HepG2 (cell line): ENCODE data around the gene STK4. TPM values are rescaled to one million over a fixed set of nuclear protein-coding genes. Genes with fewer than 3 reads are reported as not detected.
A peak's percentile ranks its signal among the peaks of the same experiment; 100 is the strongest.

Experiments
- ATAC-seq: fragments of 200-7000 bp; cut with Tn5 transposase; 3 replicates; pipeline ENCODE4 v1.9.1; 2020; ENCODE audit warnings: mild to moderate bottlenecking, moderate library complexity
- BruUV-seq: library from RNA; stranded (reverse); fragments of 400-500 nt; replicated peaks from 2 replicates; lab custom pipeline; 2021; lab: Mats Ljungman, UMichigan
- CTCF ChIA-PET: fragments of 300-600 bp; formaldehyde crosslinking; extraction: SDS; loops from one replicate; lab custom pipeline; 2021; ENCODE audit warnings: low total read pairs, inconsistent platforms, low intra/inter-chr PET ratio; lab: Yijun Ruan, JAX
- POLR2A ChIA-PET: fragments of 350-600 bp; sonication (Branson Sonifier 250); formaldehyde crosslinking; loops from one replicate; lab custom pipeline; 2020; ENCODE audit warnings: antibody characterized with exemption, inconsistent platforms; lab: Yijun Ruan, JAX
- DNase-seq: peaks from one replicate; pipeline ENCODE4 v3.0.0-alpha.2; 2015; ENCODE audit warnings: low spot score
- FAIRE-seq: peaks from 3 replicates; lab custom pipeline; 2011; peaks lifted over from hg19 to GRCh38; lab: Jason Lieb, UNC
- H2AFZ ChIP-seq: one replicate; pipeline ENCODE4 v1.6.1; 2011; ENCODE audit warnings: low read length, inconsistent platforms
- H3K27ac ChIP-seq: fragments of 300-600 bp; 3 replicates; pipeline ENCODE4 v1.8.0; 2011; ENCODE audit warnings: mixed run types, mild to moderate bottlenecking, mixed read lengths, low read length, inconsistent platforms; ENCODE audit not compliant: insufficient read depth; ENCODE audit errors: extremely low read length
- H3K27me3 ChIP-seq, 2 experiments: fragments of 200-600 bp in 1 of 2; 2 replicates in 1 of 2; 3 replicates in 1 of 2; pipeline versions ENCODE4 v1.6.0 to v1.8.0; 2011; ENCODE audit warnings: low read length in 2 of 2, mild to moderate bottlenecking in 2 of 2, moderate library complexity in 2 of 2, inconsistent platforms in 1 of 2; ENCODE audit not compliant: insufficient read depth in 2 of 2, control insufficient read depth in 1 of 2
- H3K36me3 ChIP-seq, 2 experiments: fragments of 200-600 bp in 1 of 2; replicated peaks in 1 of 2; 2 replicates in 1 of 2; 3 replicates in 1 of 2; pipeline versions ENCODE4 v1.5.1 to v1.8.0; 2011; ENCODE audit warnings: low read length in 2 of 2, inconsistent platforms in 1 of 2; ENCODE audit not compliant: insufficient read depth in 2 of 2, control insufficient read depth in 1 of 2
- H3K4me1 ChIP-seq: 2 replicates; pipeline ENCODE4 v1.5.1; 2012; ENCODE audit warnings: low read length, inconsistent platforms; ENCODE audit not compliant: insufficient read depth
- H3K4me2 ChIP-seq: 2 replicates; pipeline ENCODE4 v1.6.0; 2011; ENCODE audit warnings: low read depth, low read length, inconsistent platforms
- H3K4me3 ChIP-seq, 3 experiments: fragments of 200-600 bp in 1 of 3; sonication (generic), shearing (Covaris generic) in 1 of 3; replicated peaks in 1 of 3; 2 replicates each; pipeline ENCODE4 v1.5.1; 2011 to 2016; ENCODE audit warnings: low read length in 3 of 3, inconsistent platforms in 2 of 3, low read depth in 2 of 3, mild to moderate bottlenecking in 2 of 3, control low read depth in 1 of 3, mixed read lengths in 1 of 3; ENCODE audit not compliant: insufficient read depth in 1 of 3
- H3K79me2 ChIP-seq: one replicate; pipeline ENCODE4 v1.6.1; 2011; ENCODE audit warnings: low read length, inconsistent platforms; ENCODE audit not compliant: insufficient read depth
- H3K9ac ChIP-seq: 2 replicates; pipeline ENCODE4 v1.6.0; 2011; ENCODE audit warnings: mild to moderate bottlenecking, low read depth, low read length, inconsistent platforms; ENCODE audit not compliant: insufficient read depth
- H3K9me3 ChIP-seq: 2 replicates; pipeline ENCODE4 v1.5.1; 2012; ENCODE audit warnings: mild to moderate bottlenecking, low read length
- H4K20me1 ChIP-seq: 2 replicates; pipeline ENCODE4 v1.6.0; 2011; ENCODE audit warnings: inconsistent platforms, mild to moderate bottlenecking, low read length, moderate library complexity; ENCODE audit not compliant: insufficient read depth
- ELF3 ChIP-seq: IDR thresholded peaks from 2 replicates; pipeline ENCODE4 v1.6.1; 2016; ENCODE audit warnings: missing genetic modification reagents, missing compliant biosample characterization
- JDP2 ChIP-seq: sonication (generic); formaldehyde crosslinking; IDR thresholded peaks from 2 replicates; pipeline ENCODE4 v1.8.1; 2022; ENCODE audit warnings: missing genetic modification reagents, borderline replicate concordance
- POLR2G ChIP-seq: fragments of 200-400 bp; formaldehyde crosslinking; IDR thresholded peaks from 2 replicates; pipeline ENCODE4 v1.6.1; 2018; ENCODE audit warnings: mild to moderate bottlenecking, low read depth, low read length, moderate library complexity
- SMAD9 ChIP-seq: sonication (generic); formaldehyde crosslinking; IDR thresholded peaks from 2 replicates; pipeline ENCODE4 v1.5.1; 2020; ENCODE audit warnings: mild to moderate bottlenecking, missing genetic modification reagents
- ZSCAN30 ChIP-seq: sonication (generic); formaldehyde crosslinking; IDR thresholded peaks from 2 replicates; pipeline ENCODE4 v1.5.0; 2020; ENCODE audit warnings: mild to moderate bottlenecking, missing genetic modification reagents
- WGBS: methylation state at CpG from one replicate; pipeline ENCODE4 v1.1.6; 2017; ENCODE audit warnings: low lambda C conversion rate; 5-methylcytosine and 5-hydroxymethylcytosine counted together
- in situ Hi-C: cut with HindIII; loops from 2 replicates; pipeline ENCODE4 v1.10.0; 2017; ENCODE audit warnings: low pct_unique_long_range_greater_than_20kb; ENCODE audit not compliant: extremely low pct_ligation_motif_present
- intact Hi-C: fragments of 100-400 bp; cut with micrococcal nuclease; formaldehyde crosslinking; loops from one replicate; pipeline ENCODE4 v1.10.0; 2022; ENCODE audit not compliant: unreplicated experiment
- polyA plus RNA-seq, 8 experiments: library from polyadenylated mRNA; depleted of rRNA in 3 of 8; stranded (reverse) in 7 of 8; unstranded in 1 of 8; fragments of >200 nt; fragmentation: Illumina TruSeq in 4 of 8; extraction: Trizol in 4 of 8; gene quantifications; 2 replicates each; pipeline versions ENCODE4 v1.2.1 to v1.2.3, GENCODE V29; 2011 to 2016; ENCODE audit warnings: low read depth in 4 of 8, missing spikeins in 1 of 8, mixed read lengths in 1 of 8; ENCODE audit not compliant: insufficient read depth in 1 of 8
- total RNA-seq, 5 experiments: library from RNA; depleted of rRNA; stranded (reverse); fragments of >200 nt; fragmentation: Illumina TruSeq; extraction: Trizol; gene quantifications; 2 replicates each; pipeline ENCODE4 v1.2.3, GENCODE V29; 2016; ENCODE audit warnings: low read depth in 1 of 5
- TF ChIP-seq, protein P1 (sequence below): IDR thresholded peaks from 2 replicates; pipeline ENCODE4 v1.6.1; 2016
- TF ChIP-seq, protein P2 (sequence below): sonication (generic); formaldehyde crosslinking; IDR thresholded peaks from 2 replicates; pipeline ENCODE4 v1.9.0; 2022; ENCODE audit warnings: missing genetic modification reagents, mild to moderate bottlenecking, borderline replicate concordance
- TF ChIP-seq, protein P3 (sequence below): sonication (generic); formaldehyde crosslinking; IDR thresholded peaks from 2 replicates; pipeline ENCODE4 v1.5.1; 2020; ENCODE audit warnings: missing genetic modification reagents, mild to moderate bottlenecking, borderline replicate concordance
- TF ChIP-seq, protein P4 (sequence below): sonication (generic); formaldehyde crosslinking; IDR thresholded peaks from 2 replicates; pipeline ENCODE4 v1.4.0; 2020; ENCODE audit warnings: low read depth, missing genetic modification reagents

STK4 gene
- total and polyA plus RNA-seq, 2 of the 13 experiments (the other 11 are each of a cell fraction or from before 2014, with no cell fraction given), result 25.6 to 38.3 TPM

DNA sequence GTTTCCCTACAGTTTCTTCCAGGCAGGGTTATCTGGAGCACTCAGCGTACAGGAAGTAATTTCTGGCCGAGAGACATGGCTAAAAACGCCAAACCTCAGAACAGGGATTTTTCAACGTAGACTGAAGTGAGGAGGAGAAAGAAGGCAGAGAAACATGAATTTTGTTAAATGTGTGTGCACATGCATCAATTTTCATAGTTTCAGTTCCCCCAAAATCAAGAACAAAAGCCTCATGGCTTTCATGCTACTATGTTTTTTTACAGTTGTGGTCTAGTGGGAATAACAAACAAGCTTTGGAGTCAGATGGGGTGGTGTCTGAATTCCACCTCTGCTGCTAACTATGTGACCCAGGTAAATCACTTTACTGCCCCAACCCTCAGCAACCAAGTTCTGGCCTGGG is 11.0 kb upstream of the STK4 start:
- H3K4me2 ChIP-seq, result no peak overlapping the region
- H3K9ac ChIP-seq, result no peak overlapping the region
- WGBS, result 98% methylated on average over 4 of the region's 4 CpGs
- 0 out of 2 replicates have a peak, but pooled peaks have one; percentile 2 for TF ChIP-seq POLR2G
- TF ChIP-seq, protein P1, sequence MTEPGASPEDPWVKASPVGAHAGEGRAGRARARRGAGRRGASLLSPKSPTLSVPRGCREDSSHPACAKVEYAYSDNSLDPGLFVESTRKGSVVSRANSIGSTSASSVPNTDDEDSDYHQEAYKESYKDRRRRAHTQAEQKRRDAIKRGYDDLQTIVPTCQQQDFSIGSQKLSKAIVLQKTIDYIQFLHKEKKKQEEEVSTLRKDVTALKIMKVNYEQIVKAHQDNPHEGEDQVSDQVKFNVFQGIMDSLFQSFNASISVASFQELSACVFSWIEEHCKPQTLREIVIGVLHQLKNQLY (CRISPR knock-in tag), result no peak
- POLR2A ChIA-PET, result no interaction called here
- ATAC-seq, result no peak
- FAIRE-seq, result no peak
- no peak overlapping the region for H2AFZ ChIP-seq
- no peaks in the 10 kb centered on the region for H3K27me3 ChIP-seq
- peaks cover 27% of the 10 kb centered on the region for H3K79me2 ChIP-seq
- H3K4me3 ChIP-seq, result no peak overlapping the region
- CTCF ChIA-PET, result no interaction called here
- in situ Hi-C loops (no loop called here), intact Hi-C loops (no loop called here)
- H3K9me3 ChIP-seq, result no peaks in the 10 kb centered on the region
- no peak overlapping the region for H3K27ac ChIP-seq
- no peak for DNase-seq
- H3K36me3 ChIP-seq, result peaks cover 49 to 68% of the 10 kb centered on the region in 2 experiments
- H4K20me1 ChIP-seq, result no peaks in the 10 kb centered on the region; the same call in 1 of the 2 replicates
- no TSS peak for BruUV-seq
- H3K4me1 ChIP-seq, result peaks cover 27% of the 10 kb centered on the region

DNA sequence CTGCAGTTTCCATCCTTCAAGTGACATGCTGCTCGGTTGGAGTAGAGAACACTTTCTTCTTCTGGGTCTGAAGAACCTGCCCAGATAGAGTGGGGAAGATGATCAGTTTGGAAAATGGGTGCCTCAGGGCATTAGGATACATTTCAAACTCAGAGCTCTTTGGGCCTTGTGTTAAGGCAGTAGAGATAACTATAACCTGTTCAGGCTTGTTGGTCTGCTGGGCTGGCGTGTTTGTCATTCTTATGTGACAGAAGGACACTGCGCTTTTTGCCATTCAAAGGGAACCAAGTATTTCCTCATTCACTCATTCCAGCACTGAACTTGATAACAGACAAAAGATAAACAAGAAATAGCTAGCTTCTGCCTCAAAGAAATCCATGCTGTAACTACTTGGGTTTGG is 9.9 kb upstream of the STK4 start:
- Histone ChIP-seq H4K20me1 (no peaks in the 10 kb centered on the region; the same call in 1 of the 2 replicates), H3K9me3 (no peaks in the 10 kb centered on the region), H3K4me3 (no peak overlapping the region), H3K4me1 (peaks cover 38% of the 10 kb centered on the region), H3K36me3 (peaks cover 41 to 57% of the 10 kb centered on the region in 2 experiments), H3K79me2 (peaks cover 27% of the 10 kb centered on the region), H3K4me2 (no peak overlapping the region), H3K27me3 (no peaks in the 10 kb centered on the region), H3K27ac (no peak overlapping the region), H2AFZ (no peak overlapping the region), H3K9ac (no peak overlapping the region)
- ChIA-PET POLR2A (interaction anchor here (1.6 kb wide), 1 partner anchor 14 kb away, joined by 6 read pairs; no protein-coding TSS in a partner anchor), CTCF (no interaction called here)
- intact Hi-C loops (no loop called here), in situ Hi-C loops (no loop called here)
- BruUV-seq, result no TSS peak
- no peak for FAIRE-seq
- no peak for DNase-seq
- ATAC-seq, result no peak
- WGBS, result 99% methylated on average over 3 of the region's 3 CpGs
- TF ChIP-seq, protein P2, sequence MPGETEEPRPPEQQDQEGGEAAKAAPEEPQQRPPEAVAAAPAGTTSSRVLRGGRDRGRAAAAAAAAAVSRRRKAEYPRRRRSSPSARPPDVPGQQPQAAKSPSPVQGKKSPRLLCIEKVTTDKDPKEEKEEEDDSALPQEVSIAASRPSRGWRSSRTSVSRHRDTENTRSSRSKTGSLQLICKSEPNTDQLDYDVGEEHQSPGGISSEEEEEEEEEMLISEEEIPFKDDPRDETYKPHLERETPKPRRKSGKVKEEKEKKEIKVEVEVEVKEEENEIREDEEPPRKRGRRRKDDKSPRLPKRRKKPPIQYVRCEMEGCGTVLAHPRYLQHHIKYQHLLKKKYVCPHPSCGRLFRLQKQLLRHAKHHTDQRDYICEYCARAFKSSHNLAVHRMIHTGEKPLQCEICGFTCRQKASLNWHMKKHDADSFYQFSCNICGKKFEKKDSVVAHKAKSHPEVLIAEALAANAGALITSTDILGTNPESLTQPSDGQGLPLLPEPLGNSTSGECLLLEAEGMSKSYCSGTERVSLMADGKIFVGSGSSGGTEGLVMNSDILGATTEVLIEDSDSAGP (CRISPR knock-in tag), result no peak
- TF ChIP-seq ELF3 (CRISPR knock-in tag) (no peak), JDP2 (CRISPR knock-in tag) (no peak), ZSCAN30 (CRISPR knock-in tag) (no peak), SMAD9 (no peak)
- TF ChIP-seq, protein P3, sequence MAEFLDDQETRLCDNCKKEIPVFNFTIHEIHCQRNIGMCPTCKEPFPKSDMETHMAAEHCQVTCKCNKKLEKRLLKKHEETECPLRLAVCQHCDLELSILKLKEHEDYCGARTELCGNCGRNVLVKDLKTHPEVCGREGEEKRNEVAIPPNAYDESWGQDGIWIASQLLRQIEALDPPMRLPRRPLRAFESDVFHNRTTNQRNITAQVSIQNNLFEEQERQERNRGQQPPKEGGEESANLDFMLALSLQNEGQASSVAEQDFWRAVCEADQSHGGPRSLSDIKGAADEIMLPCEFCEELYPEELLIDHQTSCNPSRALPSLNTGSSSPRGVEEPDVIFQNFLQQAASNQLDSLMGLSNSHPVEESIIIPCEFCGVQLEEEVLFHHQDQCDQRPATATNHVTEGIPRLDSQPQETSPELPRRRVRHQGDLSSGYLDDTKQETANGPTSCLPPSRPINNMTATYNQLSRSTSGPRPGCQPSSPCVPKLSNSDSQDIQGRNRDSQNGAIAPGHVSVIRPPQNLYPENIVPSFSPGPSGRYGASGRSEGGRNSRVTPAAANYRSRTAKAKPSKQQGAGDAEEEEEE (CRISPR knock-in tag), result no peak
- TF ChIP-seq, protein P4, sequence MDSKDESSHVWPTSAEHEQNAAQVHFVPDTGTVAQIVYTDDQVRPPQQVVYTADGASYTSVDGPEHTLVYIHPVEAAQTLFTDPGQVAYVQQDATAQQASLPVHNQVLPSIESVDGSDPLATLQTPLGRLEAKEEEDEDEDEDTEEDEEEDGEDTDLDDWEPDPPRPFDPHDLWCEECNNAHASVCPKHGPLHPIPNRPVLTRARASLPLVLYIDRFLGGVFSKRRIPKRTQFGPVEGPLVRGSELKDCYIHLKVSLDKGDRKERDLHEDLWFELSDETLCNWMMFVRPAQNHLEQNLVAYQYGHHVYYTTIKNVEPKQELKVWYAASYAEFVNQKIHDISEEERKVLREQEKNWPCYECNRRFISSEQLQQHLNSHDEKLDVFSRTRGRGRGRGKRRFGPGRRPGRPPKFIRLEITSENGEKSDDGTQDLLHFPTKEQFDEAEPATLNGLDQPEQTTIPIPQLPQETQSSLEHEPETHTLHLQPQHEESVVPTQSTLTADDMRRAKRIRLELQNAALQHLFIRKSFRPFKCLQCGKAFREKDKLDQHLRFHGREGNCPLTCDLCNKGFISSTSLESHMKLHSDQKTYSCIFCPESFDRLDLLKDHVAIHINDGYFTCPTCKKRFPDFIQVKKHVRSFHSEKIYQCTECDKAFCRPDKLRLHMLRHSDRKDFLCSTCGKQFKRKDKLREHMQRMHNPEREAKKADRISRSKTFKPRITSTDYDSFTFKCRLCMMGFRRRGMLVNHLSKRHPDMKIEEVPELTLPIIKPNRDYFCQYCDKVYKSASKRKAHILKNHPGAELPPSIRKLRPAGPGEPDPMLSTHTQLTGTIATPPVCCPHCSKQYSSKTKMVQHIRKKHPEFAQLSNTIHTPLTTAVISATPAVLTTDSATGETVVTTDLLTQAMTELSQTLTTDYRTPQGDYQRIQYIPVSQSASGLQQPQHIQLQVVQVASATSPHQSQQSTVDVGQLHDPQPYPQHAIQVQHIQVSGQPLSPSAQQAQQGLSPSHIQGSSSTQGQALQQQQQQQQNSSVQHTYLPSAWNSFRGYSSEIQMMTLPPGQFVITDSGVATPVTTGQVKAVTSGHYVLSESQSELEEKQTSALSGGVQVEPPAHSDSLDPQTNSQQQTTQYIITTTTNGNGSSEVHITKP (CRISPR knock-in tag), result no peak
